ENCODE results near the gene EFHC1. TPM values are rescaled to one million over a fixed set of nuclear protein-coding genes. Genes with fewer than 3 reads are reported as not detected.

The EFHC1 gene
- total RNA-seq, 1 donor from 2014 or later, result 54.9 TPM

- no peak for DNase-seq (ENCODE audit: extremely low spot score, unreplicated experiment)
- Mint-ChIP-seq H3K27ac (peak overlapping the region; percentile 99), H3K36me3 (peaks cover 17% of the 10 kb centered on the region), H3K4me3 (peak overlapping the region; percentile 76), H3K9me3 (no peaks in the 10 kb centered on the region), H3K4me1 (ENCODE audit: unreplicated experiment) (peaks cover 16% of the 10 kb centered on the region), H3K27me3 (no peaks in the 10 kb centered on the region)
- TF ChIP-seq CTCF (conservative IDR thresholded peaks at IDR 0.05), result peak; percentile 43
Measured at GRCh38 chr6:52503323-52503747, 83.2 kb downstream of the EFHC1 start.

- Mint-ChIP-seq H3K27ac (peak overlapping the region; percentile 99), H3K4me1 (ENCODE audit: unreplicated experiment) (peaks cover 15% of the 10 kb centered on the region), H3K27me3 (no peaks in the 10 kb centered on the region), H3K36me3 (peaks cover 25% of the 10 kb centered on the region), H3K9me3 (no peaks in the 10 kb centered on the region), H3K4me3 (peak overlapping the region; percentile 76)
- no peak for TF ChIP-seq CTCF (conservative IDR thresholded peaks at IDR 0.05)
- peak; percentile 73 for DNase-seq (ENCODE audit: extremely low spot score, unreplicated experiment)
Measured at GRCh38 chr6:52503851-52504781, 84.0 kb downstream of the EFHC1 start.

- no peak overlapping the region for H3K4me3 Mint-ChIP-seq
Measured at GRCh38 chr6:52504782-52505136, 84.6 kb downstream of the EFHC1 start.

GRCh38 chr6:52505726-52506409 lies 85.7 kb downstream of the EFHC1 start:
- no peak for TF ChIP-seq CTCF (conservative IDR thresholded peaks at IDR 0.05)
- Mint-ChIP-seq H3K4me3 (no peak overlapping the region), H3K27ac (no peak overlapping the region), H3K36me3 (peaks cover 32% of the 10 kb centered on the region), H3K27me3 (no peaks in the 10 kb centered on the region), H3K4me1 (ENCODE audit: unreplicated experiment) (peaks cover 15% of the 10 kb centered on the region), H3K9me3 (no peaks in the 10 kb centered on the region)
- DNase-seq (ENCODE audit: extremely low spot score, unreplicated experiment), result no peak

More at GRCh38 chr6:52504782-52505136, 84.6 kb downstream of the EFHC1 start:
- no peak for DNase-seq (ENCODE audit: extremely low spot score, unreplicated experiment)
- peaks cover 15% of the 10 kb centered on the region for H3K4me1 Mint-ChIP-seq (ENCODE audit: unreplicated experiment)
- H3K27me3 Mint-ChIP-seq, result no peaks in the 10 kb centered on the region
- peaks cover 29% of the 10 kb centered on the region for H3K36me3 Mint-ChIP-seq
- no peaks in the 10 kb centered on the region for H3K9me3 Mint-ChIP-seq
- H3K27ac Mint-ChIP-seq, result peak overlapping the region; percentile 99
- TF ChIP-seq CTCF (conservative IDR thresholded peaks at IDR 0.05), result no peak

- no peak for TF ChIP-seq CTCF (conservative IDR thresholded peaks at IDR 0.05)
- Mint-ChIP-seq H3K4me1 (ENCODE audit: unreplicated experiment) (peaks cover 15% of the 10 kb centered on the region), H3K9me3 (no peaks in the 10 kb centered on the region), H3K27me3 (no peaks in the 10 kb centered on the region), H3K4me3 (no peak overlapping the region), H3K36me3 (peaks cover 33% of the 10 kb centered on the region), H3K27ac (no peak overlapping the region)
- no peak for DNase-seq (ENCODE audit: extremely low spot score, unreplicated experiment)
Measured at GRCh38 chr6:52506476-52506875, 86.3 kb downstream of the EFHC1 start.
